ENCODE results near the gene HLA-DPA1.
A peak's percentile ranks its signal among the peaks of the same experiment; 100 is the strongest.

The HLA-DPA1 gene

GRCh38 chr6:33061987-33062386 lies 11.5 kb downstream of the HLA-DPA1 start:
- DNase-seq, result peak in 1 of 2 experiments; percentile 14

- no peak for DNase-seq
Observed at GRCh38 chr6:33057222-33058150, 16.0 kb downstream of the HLA-DPA1 start.

- no peak for DNase-seq
Observed at GRCh38 chr6:33053230-33053629, 20.2 kb downstream of the HLA-DPA1 start.

- DNase-seq, result no peak
Observed at GRCh38 chr6:33052627-33053026, 20.8 kb downstream of the HLA-DPA1 start.

GRCh38 chr6:33050014-33050810 lies 23.2 kb downstream of the HLA-DPA1 start:
- DNase-seq, result no peak

- no peak for DNase-seq
Observed at GRCh38 chr6:33049323-33050013, 24.0 kb downstream of the HLA-DPA1 start.

- no peak for DNase-seq
Observed at GRCh38 chr6:33040157-33040556, 33.3 kb downstream of the HLA-DPA1 start.

GRCh38 chr6:33036535-33036934 lies 36.9 kb downstream of the HLA-DPA1 start:
- DNase-seq, result no peak

- DNase-seq, result no peak
Observed at GRCh38 chr6:33034554-33034953, 38.9 kb downstream of the HLA-DPA1 start.

GRCh38 chr6:33030245-33030644 lies 43.2 kb downstream of the HLA-DPA1 start:
- DNase-seq, result no peak

- no peak for DNase-seq
Observed at GRCh38 chr6:33029328-33030184, 43.9 kb downstream of the HLA-DPA1 start.

GRCh38 chr6:33028220-33028849 lies 45.1 kb downstream of the HLA-DPA1 start:
- no peak for DNase-seq

GRCh38 chr6:33024521-33024920 lies 48.9 kb downstream of the HLA-DPA1 start:
- DNase-seq, result no peak

- DNase-seq, result no peak
Observed at GRCh38 chr6:33023536-33023935, 49.9 kb downstream of the HLA-DPA1 start.

GRCh38 chr6:33021917-33022316 lies 51.5 kb downstream of the HLA-DPA1 start:
- no peak for DNase-seq

GRCh38 chr6:33019372-33019771 lies 54.1 kb downstream of the HLA-DPA1 start:
- DNase-seq, result no peak

- no peak for DNase-seq
Observed at GRCh38 chr6:33018904-33019303, 54.5 kb downstream of the HLA-DPA1 start.

GRCh38 chr6:33018418-33018817 lies 55.0 kb downstream of the HLA-DPA1 start:
- DNase-seq, result no peak

GRCh38 chr6:33017694-33018353 lies 55.6 kb downstream of the HLA-DPA1 start:
- DNase-seq, result no peak

- no peak for DNase-seq
Observed at GRCh38 chr6:33017018-33017417, 56.4 kb downstream of the HLA-DPA1 start.

GRCh38 chr6:33015798-33016197 lies 57.7 kb downstream of the HLA-DPA1 start:
- DNase-seq, result no peak
